ENCODE measurements around the gene NEU4. TPM values are rescaled to one million over a fixed set of nuclear protein-coding genes. Genes with fewer than 3 reads are reported as not detected.
A peak's percentile ranks its signal among the peaks of the same experiment; 100 is the strongest.

The NEU4 gene
- total RNA-seq, 1 experiment from 2014 or later, result 2.2 TPM

- H3K4me3 Mint-ChIP-seq, result no peak overlapping the region
- 0 out of 2 replicates have a peak, but pooled peaks cover 4% of the 10 kb centered on the region for H3K4me1 Mint-ChIP-seq
- H3K9me3 Mint-ChIP-seq, result no peaks in the 10 kb centered on the region
- no peak overlapping the region for H3K27ac Mint-ChIP-seq
- ChIA-PET CTCF (no interaction called here), POLR2A (no interaction called here)
- TF ChIP-seq USF1 (CRISPR knock-in tag; IDR thresholded peaks at IDR 0.05) (no peak), NR2C2 (CRISPR knock-in tag; IDR thresholded peaks at IDR 0.05) (no peak), HMGXB4 (CRISPR knock-in tag; IDR thresholded peaks at IDR 0.05) (no peak), ZNF138 (CRISPR knock-in tag; conservative IDR thresholded peaks at IDR 0.05) (no peak), FOXJ3 (CRISPR knock-in tag; IDR thresholded peaks at IDR 0.05; ENCODE audit: borderline replicate concordance) (no peak)
- H3K27me3 Mint-ChIP-seq (ENCODE audit: low read depth), result no peaks in the 10 kb centered on the region
- ATAC-seq (no peak), DNase-seq (ENCODE audit: low spot score) (peak; percentile 16)
- no peaks in the 10 kb centered on the region for H3K36me3 Mint-ChIP-seq
Measured at GRCh38 chr2:241855245-241855887, 46.4 kb downstream of the NEU4 start.

GRCh38 chr2:241855888-241856422, 47.0 kb downstream of the NEU4 start:
- ATAC-seq (no peak), DNase-seq (ENCODE audit: low spot score) (no peak)
- no peaks in the 10 kb centered on the region for H3K9me3 Mint-ChIP-seq
- no peak overlapping the region for H3K27ac Mint-ChIP-seq
- ChIA-PET CTCF (no interaction called here), POLR2A (no interaction called here)
- H3K36me3 Mint-ChIP-seq, result no peaks in the 10 kb centered on the region
- 0 out of 2 replicates have a peak, but pooled peaks cover 4% of the 10 kb centered on the region for H3K4me1 Mint-ChIP-seq
- TF ChIP-seq E2F4 (CRISPR knock-in tag; IDR thresholded peaks at IDR 0.05; ENCODE audit: borderline replicate concordance, low read depth), result no peak
- TF ChIP-seq USF2 (CRISPR knock-in tag; IDR thresholded peaks at IDR 0.05), result no peak
- TF ChIP-seq JUN (CRISPR knock-in tag; IDR thresholded peaks at IDR 0.05), result no peak
- no peak for TF ChIP-seq ATF6 (CRISPR knock-in tag; IDR thresholded peaks at IDR 0.05)
- no peak for TF ChIP-seq NR2C2 (CRISPR knock-in tag; IDR thresholded peaks at IDR 0.05)
- no peak overlapping the region for H3K4me3 Mint-ChIP-seq
- H3K27me3 Mint-ChIP-seq (ENCODE audit: low read depth), result no peaks in the 10 kb centered on the region

- H3K36me3 Mint-ChIP-seq, result no peaks in the 10 kb centered on the region
- no peaks in the 10 kb centered on the region for H3K9me3 Mint-ChIP-seq
- CTCF ChIA-PET, result no interaction called here
- no peak overlapping the region for H3K27ac Mint-ChIP-seq
- DNase-seq (ENCODE audit: low spot score) (no peak), ATAC-seq (no peak)
- peaks cover 6% of the 10 kb centered on the region; the same call in 1 of the 2 replicates for H3K4me1 Mint-ChIP-seq
- H3K4me3 Mint-ChIP-seq, result no peak overlapping the region
- POLR2A ChIA-PET, result no interaction called here
- no peaks in the 10 kb centered on the region for H3K27me3 Mint-ChIP-seq (ENCODE audit: low read depth)
- TF ChIP-seq ZNF671 (CRISPR knock-in tag; IDR thresholded peaks at IDR 0.05) (no peak), IRF1 (CRISPR knock-in tag; IDR thresholded peaks at IDR 0.05) (no peak), ZNF317 (CRISPR knock-in tag; IDR thresholded peaks at IDR 0.05; ENCODE audit: borderline replicate concordance, low read depth) (no peak), PRDM15 (CRISPR knock-in tag; IDR thresholded peaks at IDR 0.05) (no peak), ELF4 (CRISPR knock-in tag; IDR thresholded peaks at IDR 0.05; ENCODE audit: low read depth) (no peak), PRRX2 (CRISPR knock-in tag; IDR thresholded peaks at IDR 0.05) (no peak), ZNF416 (CRISPR knock-in tag; IDR thresholded peaks at IDR 0.05) (no peak), HMGA2 (CRISPR knock-in tag; IDR thresholded peaks at IDR 0.05) (no peak), MAX (CRISPR knock-in tag; IDR thresholded peaks at IDR 0.05) (no peak), ZNF423 (CRISPR knock-in tag; IDR thresholded peaks at IDR 0.05) (no peak)
Measured at GRCh38 chr2:241857041-241857541, 48.1 kb downstream of the NEU4 start.
